Chondrocyte (in vitro differentiated cells): Measurements from ENCODE around the gene BIN1. TPM values are rescaled to one million over a fixed set of nuclear protein-coding genes. Genes with fewer than 3 reads are reported as not detected.

Experiments used
- DNase-seq: peaks from one replicate; pipeline ENCODE4 v3.0.0; 2021; ENCODE audit warnings: mixed read lengths, low spot score
- H3K27ac Mint-ChIP-seq: one replicate; pipeline ENCODE4 v1.8.0; 2021; ENCODE audit warnings: mild to moderate bottlenecking, moderate library complexity, mixed read lengths; ENCODE audit not compliant: unreplicated experiment
- H3K27me3 Mint-ChIP-seq: 2 replicates; pipeline ENCODE4 v1.8.0; 2021; ENCODE audit warnings: low read depth, mixed read lengths
- H3K36me3 Mint-ChIP-seq: 2 replicates; pipeline ENCODE4 v1.8.0; 2021; ENCODE audit warnings: low read depth, mixed read lengths
- H3K4me1 Mint-ChIP-seq: 2 replicates; pipeline ENCODE4 v1.8.0; 2021; ENCODE audit warnings: low read depth, mild to moderate bottlenecking, mixed read lengths
- H3K4me3 Mint-ChIP-seq: one replicate; pipeline ENCODE4 v1.8.0; 2021; ENCODE audit warnings: mild to moderate bottlenecking, moderate library complexity, mixed read lengths; ENCODE audit not compliant: unreplicated experiment
- H3K9me3 Mint-ChIP-seq: 2 replicates; pipeline ENCODE4 v1.8.0; 2021; ENCODE audit warnings: low read depth, mixed read lengths
- total RNA-seq: library from RNA; stranded (reverse); gene quantifications from 3 replicates; pipeline ENCODE4 v1.2.1, GENCODE V29; 2021
- TF ChIP-seq, protein P1 (sequence below): fragments of 200-600 bp; sonication (generic); IDR thresholded peaks from 2 replicates; pipeline ENCODE4 v1.5.0; 2021; ENCODE audit warnings: antibody characterized with exemption, mild to moderate bottlenecking, moderate library complexity

BIN1 gene
- total RNA-seq, 1 donor from 2014 or later = 64.0 TPM

DNA sequence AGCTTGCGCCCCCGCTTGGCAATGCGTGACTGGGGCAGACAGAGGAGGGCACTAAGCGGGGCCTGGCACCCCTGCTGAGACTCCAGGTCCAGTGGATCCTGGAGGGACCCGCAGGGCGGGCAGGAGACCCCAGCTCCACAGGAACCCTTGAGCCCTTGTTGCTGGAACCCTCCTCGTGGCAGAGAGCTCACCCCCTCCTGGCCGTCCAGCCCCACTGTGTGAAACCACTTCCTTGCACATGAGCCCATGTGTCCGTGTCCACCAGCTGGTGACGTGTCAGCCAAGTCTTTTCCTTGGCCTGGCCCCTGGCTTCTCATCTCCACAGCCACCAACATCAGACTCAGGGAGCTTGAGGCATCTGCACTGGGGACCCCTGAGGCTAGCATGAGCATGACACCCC lies 38.0 kb downstream of the BIN1 start:
- peaks cover 6% of the 10 kb centered on the region for H3K36me3 Mint-ChIP-seq

DNA sequence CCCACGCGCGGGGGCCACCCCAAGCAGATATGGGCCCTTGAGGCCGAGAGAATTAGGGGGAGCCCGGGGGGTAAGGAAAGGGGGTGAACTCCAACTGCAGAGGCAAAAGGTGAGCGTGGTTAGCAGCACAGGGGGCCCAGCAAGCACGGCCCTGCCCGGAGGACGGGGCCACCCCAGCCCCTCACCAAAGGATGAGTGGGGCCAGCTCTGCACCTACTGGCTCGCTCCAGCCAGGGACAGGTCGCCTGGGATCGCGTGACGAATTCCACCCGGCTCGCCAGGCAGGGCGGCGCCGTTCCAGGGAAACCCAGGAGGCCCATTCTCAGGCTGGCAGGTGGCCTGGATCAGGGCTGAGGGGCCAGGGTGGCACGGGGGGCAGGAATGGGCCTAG lies 38.6 kb downstream of the BIN1 start:
- H3K36me3 Mint-ChIP-seq = peaks cover 6% of the 10 kb centered on the region
- TF ChIP-seq, protein P1, sequence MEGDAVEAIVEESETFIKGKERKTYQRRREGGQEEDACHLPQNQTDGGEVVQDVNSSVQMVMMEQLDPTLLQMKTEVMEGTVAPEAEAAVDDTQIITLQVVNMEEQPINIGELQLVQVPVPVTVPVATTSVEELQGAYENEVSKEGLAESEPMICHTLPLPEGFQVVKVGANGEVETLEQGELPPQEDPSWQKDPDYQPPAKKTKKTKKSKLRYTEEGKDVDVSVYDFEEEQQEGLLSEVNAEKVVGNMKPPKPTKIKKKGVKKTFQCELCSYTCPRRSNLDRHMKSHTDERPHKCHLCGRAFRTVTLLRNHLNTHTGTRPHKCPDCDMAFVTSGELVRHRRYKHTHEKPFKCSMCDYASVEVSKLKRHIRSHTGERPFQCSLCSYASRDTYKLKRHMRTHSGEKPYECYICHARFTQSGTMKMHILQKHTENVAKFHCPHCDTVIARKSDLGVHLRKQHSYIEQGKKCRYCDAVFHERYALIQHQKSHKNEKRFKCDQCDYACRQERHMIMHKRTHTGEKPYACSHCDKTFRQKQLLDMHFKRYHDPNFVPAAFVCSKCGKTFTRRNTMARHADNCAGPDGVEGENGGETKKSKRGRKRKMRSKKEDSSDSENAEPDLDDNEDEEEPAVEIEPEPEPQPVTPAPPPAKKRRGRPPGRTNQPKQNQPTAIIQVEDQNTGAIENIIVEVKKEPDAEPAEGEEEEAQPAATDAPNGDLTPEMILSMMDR = peak; percentile 52
- no peak for DNase-seq
- no peak overlapping the region for H3K4me3 Mint-ChIP-seq
- peak overlapping the region; percentile 37 for H3K27ac Mint-ChIP-seq
- H3K27me3 Mint-ChIP-seq = no peaks in the 10 kb centered on the region
- H3K4me1 Mint-ChIP-seq = peaks cover 41% of the 10 kb centered on the region
- no peaks in the 10 kb centered on the region for H3K9me3 Mint-ChIP-seq

More for the DNA sequence above, 38.0 kb downstream of the BIN1 start:
- TF ChIP-seq, protein P1 = no peak
- H3K4me3 Mint-ChIP-seq = no peak overlapping the region
- DNase-seq = no peak
- H3K27ac Mint-ChIP-seq = no peak overlapping the region
- H3K27me3 Mint-ChIP-seq = no peaks in the 10 kb centered on the region
- H3K4me1 Mint-ChIP-seq = peaks cover 43% of the 10 kb centered on the region
- H3K9me3 Mint-ChIP-seq = no peaks in the 10 kb centered on the region

DNA sequence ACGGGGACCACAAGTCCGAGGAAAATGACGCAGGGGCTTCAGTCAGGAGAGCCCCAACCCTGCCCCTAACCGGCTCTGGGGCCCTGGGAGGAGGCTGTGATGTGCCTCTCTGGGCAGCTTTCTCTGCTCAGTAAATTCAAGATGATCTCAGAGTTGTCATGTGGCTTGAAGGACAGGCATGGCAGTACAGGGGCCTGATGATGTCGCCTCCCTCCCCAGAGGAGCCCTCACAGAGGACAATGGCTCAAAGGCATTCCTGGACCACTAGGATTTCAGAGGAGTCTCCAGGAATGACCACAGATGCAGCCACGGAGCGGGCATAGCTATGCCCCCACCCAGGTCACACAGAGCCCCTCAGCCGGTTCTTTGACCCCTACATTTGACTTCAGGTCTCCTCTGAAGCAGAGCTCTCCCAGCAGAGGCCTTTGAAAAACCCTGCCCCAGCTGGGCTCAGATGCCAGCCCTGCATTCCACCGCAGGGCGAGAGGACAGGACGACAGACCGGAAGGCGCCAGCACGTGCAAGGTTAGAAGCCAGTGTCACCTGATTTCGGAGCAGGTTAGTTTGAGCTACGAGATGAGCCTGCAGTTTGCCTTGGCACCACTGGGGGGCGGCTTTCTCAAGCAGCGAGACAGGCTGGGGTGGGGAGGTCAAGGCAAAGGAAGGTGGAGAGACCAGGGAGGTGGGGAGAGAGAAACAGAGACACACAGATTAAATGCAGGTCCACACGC lies 39.2 kb downstream of the BIN1 start:
- TF ChIP-seq, protein P1 = peak; percentile 88
- DNase-seq = no peak
- no peaks in the 10 kb centered on the region for H3K27me3 Mint-ChIP-seq
- no peaks in the 10 kb centered on the region for H3K9me3 Mint-ChIP-seq
- peaks cover 6% of the 10 kb centered on the region for H3K36me3 Mint-ChIP-seq
- H3K4me3 Mint-ChIP-seq = no peak overlapping the region
- H3K27ac Mint-ChIP-seq = peak overlapping the region; percentile 37
- peaks cover 36% of the 10 kb centered on the region for H3K4me1 Mint-ChIP-seq

DNA sequence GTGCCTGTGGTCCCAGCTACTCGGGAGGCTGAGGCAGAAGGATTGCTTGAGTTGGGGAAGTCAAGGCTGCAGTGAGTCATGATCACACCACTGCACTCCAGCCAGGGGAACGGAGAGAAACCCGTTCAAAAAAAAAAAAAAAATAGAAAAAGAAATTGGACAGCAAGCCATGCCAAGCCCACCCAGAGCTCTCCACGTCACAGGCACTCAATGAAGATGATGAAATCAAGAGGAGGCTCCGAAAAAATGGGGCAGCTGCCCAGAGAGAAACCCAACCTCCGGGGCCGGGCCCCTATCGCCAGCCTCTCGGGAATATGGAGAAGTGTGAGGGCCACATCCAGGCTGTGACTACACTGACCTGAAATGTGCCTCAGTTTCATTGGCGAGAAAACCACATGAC lies 40.0 kb downstream of the BIN1 start:
- Mint-ChIP-seq H3K9me3 (no peaks in the 10 kb centered on the region), H3K4me3 (no peak overlapping the region), H3K36me3 (peaks cover 6% of the 10 kb centered on the region), H3K27me3 (no peaks in the 10 kb centered on the region), H3K4me1 (peaks cover 30% of the 10 kb centered on the region), H3K27ac (peak overlapping the region; percentile 38)
- no peak for DNase-seq
- TF ChIP-seq, protein P1 = no peak

DNA sequence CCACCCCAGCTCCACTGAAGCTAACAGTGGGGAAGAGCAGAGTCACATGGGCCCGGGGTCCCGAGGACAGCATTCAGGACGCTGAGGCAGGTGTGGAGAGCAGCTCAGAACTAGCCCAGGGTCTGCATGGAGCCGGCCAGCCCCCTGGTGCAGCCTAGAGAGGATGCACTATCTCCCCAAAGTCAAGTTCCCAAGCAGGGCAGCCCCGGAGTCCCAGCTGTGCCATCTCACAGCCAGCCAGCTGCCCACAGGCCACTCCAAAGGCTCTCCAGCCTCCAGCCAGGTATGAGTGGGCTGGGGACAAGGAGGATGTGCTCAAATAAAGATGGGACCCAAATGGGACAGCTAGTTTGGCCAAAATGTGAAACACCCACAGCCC lies 41.0 kb downstream of the BIN1 start:
- Mint-ChIP-seq H3K27me3 (no peaks in the 10 kb centered on the region), H3K4me1 (peaks cover 37% of the 10 kb centered on the region), H3K27ac (peak overlapping the region; percentile 87), H3K4me3 (no peak overlapping the region), H3K9me3 (no peaks in the 10 kb centered on the region), H3K36me3 (peaks cover 11% of the 10 kb centered on the region)
- TF ChIP-seq, protein P1 = no peak
- no peak for DNase-seq
